Astrocyte (in vitro differentiated cells and primary cell): ENCODE results near the gene PRPH. TPM values are rescaled to one million over a fixed set of nuclear protein-coding genes. Genes with fewer than 3 reads are reported as not detected.
A peak's percentile ranks its signal among the peaks of the same experiment; 100 is the strongest.

Experiments
- DNase-seq: peaks from one replicate; pipeline ENCODE4 v3.0.0-alpha.2; 2010; ENCODE audit warnings: low read depth
- FAIRE-seq: peaks from 2 replicates; lab custom pipeline; 2011; peaks lifted over from hg19 to GRCh38; lab: Jason Lieb, UNC
- H2AFZ ChIP-seq: 2 replicates; pipeline ENCODE4 v1.6.0; 2012; ENCODE audit warnings: low read depth, low read length, inconsistent platforms
- H3K27ac ChIP-seq: 2 replicates; pipeline ENCODE4 v1.5.1; 2011; ENCODE audit warnings: low read depth, low read length, inconsistent platforms
- H3K27me3 ChIP-seq: 2 replicates; pipeline ENCODE4 v1.6.0; 2011; ENCODE audit warnings: low read length, inconsistent platforms; ENCODE audit not compliant: insufficient read depth
- H3K36me3 ChIP-seq: 2 replicates; pipeline ENCODE4 v1.5.1; 2011; ENCODE audit warnings: low read length, inconsistent platforms; ENCODE audit not compliant: insufficient read depth
- H3K4me1 ChIP-seq: 2 replicates; pipeline ENCODE4 v1.5.1; 2011; ENCODE audit warnings: low read length, inconsistent platforms; ENCODE audit not compliant: insufficient read depth
- H3K4me2 ChIP-seq: 2 replicates; pipeline ENCODE4 v1.6.0; 2012; ENCODE audit warnings: low read length, inconsistent platforms
- H3K4me3 ChIP-seq: 2 replicates; pipeline ENCODE4 v1.5.1; 2011; ENCODE audit warnings: low read depth, mild to moderate bottlenecking, low read length, inconsistent platforms; ENCODE audit not compliant: insufficient read depth
- H3K79me2 ChIP-seq: 2 replicates; pipeline ENCODE4 v1.6.0; 2012; ENCODE audit warnings: mild to moderate bottlenecking, low read length, inconsistent platforms; ENCODE audit not compliant: insufficient read depth
- H3K9ac ChIP-seq: 2 replicates; pipeline ENCODE4 v1.6.0; 2012; ENCODE audit warnings: mild to moderate bottlenecking, low read length, inconsistent platforms
- H3K9me3 ChIP-seq: 2 replicates; pipeline ENCODE4 v1.5.1; 2012; ENCODE audit warnings: low read depth, mild to moderate bottlenecking, low read length, inconsistent platforms; ENCODE audit not compliant: insufficient read depth
- H4K20me1 ChIP-seq: 2 replicates; pipeline ENCODE4 v1.6.0; 2012; ENCODE audit warnings: low read length, inconsistent platforms; ENCODE audit not compliant: insufficient read depth
- H3K27ac Mint-ChIP-seq: one replicate; pipeline ENCODE4 v1.8.0; 2021; ENCODE audit warnings: mild to moderate bottlenecking, mixed read lengths; ENCODE audit not compliant: unreplicated experiment
- H3K27me3 Mint-ChIP-seq: one replicate; pipeline ENCODE4 v1.8.0; 2021; ENCODE audit warnings: low read depth, mixed read lengths; ENCODE audit not compliant: unreplicated experiment
- H3K36me3 Mint-ChIP-seq: one replicate; pipeline ENCODE4 v1.8.0; 2021; ENCODE audit warnings: low read depth, mixed read lengths; ENCODE audit not compliant: unreplicated experiment
- H3K4me1 Mint-ChIP-seq: one replicate; pipeline ENCODE4 v1.8.0; 2021; ENCODE audit warnings: low read depth, mixed read lengths; ENCODE audit not compliant: unreplicated experiment
- H3K4me3 Mint-ChIP-seq: one replicate; pipeline ENCODE4 v1.8.0; 2021; ENCODE audit warnings: mild to moderate bottlenecking, moderate library complexity, mixed read lengths; ENCODE audit not compliant: unreplicated experiment
- H3K9me3 Mint-ChIP-seq: one replicate; pipeline ENCODE4 v1.8.0; 2021; ENCODE audit warnings: mild to moderate bottlenecking, mixed read lengths; ENCODE audit not compliant: unreplicated experiment
- EZH2 ChIP-seq: IDR thresholded peaks from 2 replicates; pipeline ENCODE4 v1.6.1; 2012; ENCODE audit warnings: mild to moderate bottlenecking, low read length, inconsistent platforms; ENCODE audit not compliant: insufficient read depth
- total RNA-seq: library from RNA; stranded (reverse); gene quantifications from 2 replicates; pipeline ENCODE4 v1.2.1, GENCODE V29; 2021
- TF ChIP-seq, protein P1 (sequence below): IDR thresholded peaks from 2 replicates; pipeline ENCODE4 v1.5.1; 2011; ENCODE audit warnings: low read depth, mild to moderate bottlenecking, inconsistent platforms, low read length, moderate library complexity; ENCODE audit not compliant: insufficient read depth

PRPH gene
- total RNA-seq, 1 donor from 2014 or later = not detected

GRCh38 chr12:49260571-49261363, 34.2 kb upstream of the PRPH start:
- Mint-ChIP-seq H3K27ac (no peak overlapping the region), H3K4me3 (no peak overlapping the region), H3K36me3 (no peaks in the 10 kb centered on the region), H3K4me1 (peaks cover 6% of the 10 kb centered on the region), H3K27me3 (no peaks in the 10 kb centered on the region), H3K9me3 (no peaks in the 10 kb centered on the region)
- no peaks in the 10 kb centered on the region for H3K27me3 ChIP-seq
- H3K4me2 ChIP-seq = peak overlapping the region; percentile 65
- no peaks in the 10 kb centered on the region for H3K36me3 ChIP-seq
- H3K4me3 ChIP-seq = no peak overlapping the region
- peak overlapping the region; percentile 51 for H3K27ac ChIP-seq
- no peak for FAIRE-seq
- peak overlapping the region; percentile 8 for H3K9ac ChIP-seq
- H2AFZ ChIP-seq = no peak overlapping the region
- H3K79me2 ChIP-seq = peaks cover 25% of the 10 kb centered on the region
- TF ChIP-seq, protein P1, sequence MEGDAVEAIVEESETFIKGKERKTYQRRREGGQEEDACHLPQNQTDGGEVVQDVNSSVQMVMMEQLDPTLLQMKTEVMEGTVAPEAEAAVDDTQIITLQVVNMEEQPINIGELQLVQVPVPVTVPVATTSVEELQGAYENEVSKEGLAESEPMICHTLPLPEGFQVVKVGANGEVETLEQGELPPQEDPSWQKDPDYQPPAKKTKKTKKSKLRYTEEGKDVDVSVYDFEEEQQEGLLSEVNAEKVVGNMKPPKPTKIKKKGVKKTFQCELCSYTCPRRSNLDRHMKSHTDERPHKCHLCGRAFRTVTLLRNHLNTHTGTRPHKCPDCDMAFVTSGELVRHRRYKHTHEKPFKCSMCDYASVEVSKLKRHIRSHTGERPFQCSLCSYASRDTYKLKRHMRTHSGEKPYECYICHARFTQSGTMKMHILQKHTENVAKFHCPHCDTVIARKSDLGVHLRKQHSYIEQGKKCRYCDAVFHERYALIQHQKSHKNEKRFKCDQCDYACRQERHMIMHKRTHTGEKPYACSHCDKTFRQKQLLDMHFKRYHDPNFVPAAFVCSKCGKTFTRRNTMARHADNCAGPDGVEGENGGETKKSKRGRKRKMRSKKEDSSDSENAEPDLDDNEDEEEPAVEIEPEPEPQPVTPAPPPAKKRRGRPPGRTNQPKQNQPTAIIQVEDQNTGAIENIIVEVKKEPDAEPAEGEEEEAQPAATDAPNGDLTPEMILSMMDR = no peak
- TF ChIP-seq EZH2 = no peak
- peaks cover 5% of the 10 kb centered on the region for H4K20me1 ChIP-seq
- no peak for DNase-seq
- no peaks in the 10 kb centered on the region for H3K9me3 ChIP-seq
- peaks cover 26% of the 10 kb centered on the region for H3K4me1 ChIP-seq

DNA sequence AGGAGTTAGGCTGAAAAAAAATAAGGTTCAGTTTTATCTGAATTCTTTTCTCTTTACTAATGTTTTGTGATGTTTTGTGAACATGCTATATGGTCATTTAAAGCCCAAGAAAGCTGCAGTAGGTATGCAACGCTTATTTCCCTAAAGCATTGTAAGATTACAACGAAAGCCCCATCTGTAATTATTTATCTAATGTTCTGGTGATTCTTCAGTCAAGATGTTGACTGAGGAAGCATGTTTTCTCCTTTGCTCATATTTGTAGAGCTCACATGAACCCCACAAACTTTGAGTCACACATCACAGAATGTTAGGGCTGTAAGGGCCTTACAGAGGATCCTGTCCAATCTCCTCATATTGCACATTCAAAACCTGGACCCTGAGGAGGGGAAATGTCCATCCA, 33.2 kb upstream of the PRPH start:
- Histone ChIP-seq H3K9me3 (no peaks in the 10 kb centered on the region), H4K20me1 (peaks cover 14% of the 10 kb centered on the region), H3K27me3 (no peaks in the 10 kb centered on the region), H3K9ac (no peak overlapping the region), H3K4me1 (peaks cover 26% of the 10 kb centered on the region), H2AFZ (no peak overlapping the region), H3K4me3 (no peak overlapping the region), H3K27ac (no peak overlapping the region), H3K79me2 (peaks cover 35% of the 10 kb centered on the region), H3K36me3 (peaks cover 3% of the 10 kb centered on the region), H3K4me2 (peak overlapping the region; percentile 47)
- peaks cover 6% of the 10 kb centered on the region for H3K4me1 Mint-ChIP-seq
- TF ChIP-seq EZH2 = no peak
- TF ChIP-seq, protein P1 = no peak
- no peaks in the 10 kb centered on the region for H3K27me3 Mint-ChIP-seq
- H3K4me3 Mint-ChIP-seq = no peak overlapping the region
- no peaks in the 10 kb centered on the region for H3K9me3 Mint-ChIP-seq
- no peak for DNase-seq
- no peak overlapping the region for H3K27ac Mint-ChIP-seq
- no peak for FAIRE-seq
- no peaks in the 10 kb centered on the region for H3K36me3 Mint-ChIP-seq

- no peak for FAIRE-seq
- no peaks in the 10 kb centered on the region for H3K27me3 Mint-ChIP-seq
- peaks cover 51% of the 10 kb centered on the region for H3K79me2 ChIP-seq
- H3K27ac Mint-ChIP-seq = no peak overlapping the region
- H3K4me3 ChIP-seq = no peak overlapping the region
- peaks cover 7% of the 10 kb centered on the region for H3K36me3 ChIP-seq
- H3K4me3 Mint-ChIP-seq = peak overlapping the region; percentile 84
- peaks cover 14% of the 10 kb centered on the region for H3K4me1 Mint-ChIP-seq
- DNase-seq = no peak
- no peak overlapping the region for H3K27ac ChIP-seq
- no peak for TF ChIP-seq EZH2
- TF ChIP-seq, protein P1 = no peak
- H3K36me3 Mint-ChIP-seq = peaks cover 1% of the 10 kb centered on the region
- H3K9me3 ChIP-seq = no peaks in the 10 kb centered on the region
- H3K4me1 ChIP-seq = peaks cover 38% of the 10 kb centered on the region
- no peaks in the 10 kb centered on the region for H3K27me3 ChIP-seq
- no peak overlapping the region for H2AFZ ChIP-seq
- H3K4me2 ChIP-seq = peak overlapping the region; percentile 92
- peaks cover 30% of the 10 kb centered on the region for H4K20me1 ChIP-seq
- no peak overlapping the region for H3K9ac ChIP-seq
- no peaks in the 10 kb centered on the region for H3K9me3 Mint-ChIP-seq
Measured at GRCh38 chr12:49263400-49263763, 31.6 kb upstream of the PRPH start.
